CD4-positive, alpha-beta T cell treated with Interleukin-17A for 4 hours (primary cell): ENCODE data around the gene KMO.

Experiments
- DNase-seq: peaks from one replicate; pipeline ENCODE4 v3.0.0-alpha.2; 2020; ENCODE audit warnings: mixed read lengths

The KMO gene

GRCh38 chr1:241596633-241597032 is 64.5 kb downstream of the KMO start:
- no peak for DNase-seq

DNA sequence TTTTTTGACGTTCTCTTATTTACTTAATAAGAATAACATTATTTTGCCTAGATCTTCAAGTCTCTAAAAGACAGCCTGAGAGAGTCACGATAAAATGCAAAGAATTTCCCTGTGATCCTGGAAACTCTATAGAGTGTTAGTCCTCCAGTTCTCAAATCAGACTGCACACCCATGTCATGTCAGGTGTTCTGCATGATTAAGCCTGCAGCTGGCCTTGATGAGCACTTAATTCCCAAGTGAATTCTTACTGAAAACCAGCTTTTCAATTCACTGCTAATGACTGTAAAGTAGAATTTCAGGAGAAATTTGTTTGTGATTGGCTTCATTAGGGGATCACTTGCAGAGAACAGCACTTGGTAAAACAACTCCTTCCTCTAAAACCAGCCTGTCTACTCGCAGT is 66.1 kb downstream of the KMO start:
- no peak for DNase-seq

DNA sequence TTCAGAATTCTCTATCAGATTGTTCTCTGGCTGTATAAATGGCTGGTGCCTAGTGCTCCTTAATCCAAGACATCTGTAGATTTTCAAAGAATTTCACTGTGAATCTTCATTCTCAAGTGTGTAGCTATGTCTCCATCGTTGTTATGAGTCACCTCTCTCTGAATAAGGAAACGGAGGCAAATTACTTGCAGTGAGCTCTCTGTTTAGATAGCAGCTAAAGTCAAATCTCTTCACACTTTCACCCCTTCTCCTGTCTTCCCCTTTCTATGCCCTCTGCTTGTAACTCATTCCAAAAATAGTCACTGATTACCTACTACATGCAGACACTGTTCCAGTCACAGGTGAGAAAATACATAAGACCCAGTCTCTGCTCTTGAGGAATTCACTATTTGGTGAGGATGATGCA is 68.3 kb downstream of the KMO start:
- no peak for DNase-seq

- DNase-seq = no peak
Measured at GRCh38 chr1:241603731-241604245, 71.6 kb downstream of the KMO start.

- no peak for DNase-seq
Measured at GRCh38 chr1:241605146-241605805, 73.1 kb downstream of the KMO start.

GRCh38 chr1:241606544-241606943 is 74.4 kb downstream of the KMO start:
- no peak for DNase-seq

- DNase-seq = no peak
Measured at GRCh38 chr1:241607497-241607896, 75.3 kb downstream of the KMO start.

GRCh38 chr1:241608379-241609033 is 76.3 kb downstream of the KMO start:
- no peak for DNase-seq

DNA sequence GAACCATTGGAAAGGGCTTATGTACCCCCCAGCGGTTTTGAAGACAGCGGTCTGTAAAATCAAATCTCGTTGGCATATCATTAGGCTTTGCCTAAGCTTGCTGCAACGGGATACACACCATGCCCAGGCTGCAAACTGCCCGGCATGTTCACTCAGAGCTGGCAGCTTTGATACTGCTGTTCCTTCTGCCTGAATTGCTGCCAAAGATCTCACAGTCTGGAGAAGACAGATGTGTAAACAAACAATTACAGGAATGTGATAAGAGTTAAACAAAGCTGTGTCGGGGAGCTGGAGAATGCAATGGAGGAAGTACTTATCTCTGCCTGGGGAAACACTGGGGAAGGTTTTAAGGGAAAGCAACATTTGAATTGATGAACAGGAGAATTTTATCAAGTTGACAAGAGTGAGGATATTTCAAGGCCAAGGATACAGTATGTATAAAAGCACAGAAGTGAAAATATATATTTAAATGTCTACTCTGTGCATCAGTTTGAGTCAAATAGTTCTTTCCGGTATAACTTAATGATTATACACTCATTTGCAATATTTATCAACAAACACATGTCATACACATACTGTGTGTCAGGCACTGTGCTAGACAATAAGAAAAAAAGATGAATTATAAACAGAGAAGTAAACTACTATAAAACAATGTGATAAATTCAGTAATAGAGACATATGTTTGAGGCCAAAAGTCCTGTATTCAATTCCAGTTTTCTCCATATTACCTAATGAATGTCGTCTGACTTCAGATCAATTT is 78.1 kb downstream of the KMO start:
- DNase-seq = no peak

DNA sequence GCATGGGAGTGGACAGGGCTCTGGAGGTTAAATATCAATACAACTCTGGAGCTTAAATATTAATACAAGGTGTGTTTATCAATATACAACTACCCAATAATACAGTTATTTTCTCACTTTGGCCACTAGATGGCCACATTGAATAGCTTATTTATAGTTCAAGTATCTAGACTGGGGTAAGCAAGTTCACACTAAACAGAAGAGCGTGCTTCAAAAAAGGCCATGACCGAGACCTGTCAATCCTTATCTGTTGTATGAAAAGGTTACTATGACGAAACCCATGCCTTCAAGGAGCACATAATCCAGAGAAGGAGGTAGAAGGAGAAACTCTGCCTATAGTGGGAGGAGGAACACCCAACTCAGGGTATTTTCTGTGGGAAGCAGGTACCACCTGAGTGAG is 78.9 kb downstream of the KMO start:
- peak; percentile 21 for DNase-seq

DNA sequence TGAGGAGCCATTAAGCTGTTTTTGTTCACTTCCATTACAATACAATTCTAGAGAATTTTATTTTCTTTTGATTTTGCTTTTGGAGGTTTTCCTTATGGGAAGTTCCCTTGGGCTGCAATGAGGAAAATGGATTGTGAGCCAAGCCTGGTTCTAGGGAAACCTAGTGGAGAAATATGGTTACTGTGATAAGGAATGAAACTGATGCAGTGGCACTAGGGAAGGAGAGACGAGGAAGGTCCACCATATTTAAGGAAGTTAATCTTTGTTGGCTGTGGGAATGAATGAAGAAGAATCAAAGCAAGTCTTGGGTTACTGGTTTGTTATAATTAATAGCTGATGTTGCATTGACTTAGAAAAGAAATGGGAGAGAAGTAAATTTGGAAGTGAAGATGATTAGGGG is 79.6 kb downstream of the KMO start:
- no peak for DNase-seq

DNA sequence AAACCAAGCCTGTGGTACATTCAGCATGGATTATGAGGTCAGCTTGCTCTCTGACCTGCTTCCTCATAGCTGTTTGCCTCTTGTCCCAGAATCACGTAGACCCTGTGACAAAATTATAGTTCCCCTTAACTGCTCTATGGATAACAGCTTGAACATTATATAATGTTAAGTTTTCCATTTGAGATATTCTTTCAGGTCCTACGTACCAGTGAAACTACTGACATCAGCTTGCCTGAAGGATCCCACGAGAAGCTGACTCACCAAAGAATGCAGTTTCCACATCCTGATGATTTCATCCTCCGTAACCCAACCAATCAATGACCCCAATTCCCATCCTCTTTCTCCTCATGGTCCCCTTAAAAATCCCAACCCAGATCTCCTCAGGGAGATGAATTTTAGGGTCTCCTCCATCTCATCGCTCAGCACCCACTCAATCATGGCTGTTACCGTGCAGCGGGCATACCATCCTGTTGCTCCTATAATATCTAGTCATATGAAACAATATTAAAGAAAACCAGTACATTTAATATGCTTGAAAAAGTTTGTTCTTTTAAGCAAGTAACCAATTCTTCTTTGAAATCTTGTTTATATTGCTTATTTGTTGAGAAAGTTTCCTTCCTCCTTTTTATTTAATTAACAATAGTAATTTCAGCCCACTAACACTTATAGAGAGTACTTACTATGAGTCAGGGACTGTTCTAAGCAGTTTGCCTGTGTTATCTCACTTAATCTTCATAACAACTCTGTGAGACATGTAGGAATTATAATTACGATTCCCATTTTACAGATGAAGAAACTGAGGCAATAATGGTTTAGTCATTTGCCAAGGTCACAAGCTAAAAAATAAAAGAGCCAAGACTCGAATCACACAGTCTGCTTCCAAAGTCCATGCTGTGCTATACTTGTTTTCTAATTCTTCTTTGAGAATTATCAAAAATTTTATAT is 80.6 kb downstream of the KMO start:
- no peak for DNase-seq

DNA sequence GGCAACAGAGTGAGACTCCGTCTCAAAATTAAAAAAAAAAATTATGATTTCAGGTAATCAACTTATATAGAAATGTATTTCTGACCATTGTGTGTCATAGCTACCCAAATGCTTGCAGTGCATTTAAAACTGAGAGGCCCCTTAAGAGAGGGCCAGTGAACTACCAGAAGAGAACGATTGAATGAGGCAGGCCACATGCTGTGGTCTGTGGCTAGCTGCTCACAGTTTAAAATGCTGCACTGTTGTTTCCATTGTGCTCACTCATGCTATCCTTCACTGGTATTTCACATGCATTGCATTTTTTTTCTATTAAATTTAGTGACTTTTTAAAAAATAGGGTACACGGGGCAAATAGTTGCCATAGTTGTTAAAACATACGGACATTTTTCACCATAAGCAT is 82.0 kb downstream of the KMO start:
- no peak for DNase-seq

GRCh38 chr1:241614572-241614971 is 82.4 kb downstream of the KMO start:
- DNase-seq = no peak

GRCh38 chr1:241615043-241615974 is 83.1 kb downstream of the KMO start:
- no peak for DNase-seq

DNA sequence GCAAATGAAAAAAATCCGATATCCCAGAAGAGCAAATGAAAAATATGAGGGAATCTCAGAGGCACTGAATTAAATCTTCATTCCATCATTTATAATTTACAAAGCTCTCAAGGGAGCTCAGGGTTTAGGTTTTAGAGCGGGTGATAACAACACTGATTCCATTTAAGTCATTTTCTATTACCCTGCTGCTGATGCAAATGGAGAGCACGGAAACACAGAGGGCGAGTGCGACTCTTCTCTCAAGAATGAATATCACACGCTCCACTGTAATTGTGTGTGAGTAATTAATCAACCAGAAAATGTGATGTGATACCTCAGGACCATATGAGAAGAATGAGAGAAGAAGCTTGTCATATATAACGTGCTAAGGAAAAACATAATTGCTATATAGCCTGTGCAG is 85.2 kb downstream of the KMO start:
- no peak for DNase-seq

DNA sequence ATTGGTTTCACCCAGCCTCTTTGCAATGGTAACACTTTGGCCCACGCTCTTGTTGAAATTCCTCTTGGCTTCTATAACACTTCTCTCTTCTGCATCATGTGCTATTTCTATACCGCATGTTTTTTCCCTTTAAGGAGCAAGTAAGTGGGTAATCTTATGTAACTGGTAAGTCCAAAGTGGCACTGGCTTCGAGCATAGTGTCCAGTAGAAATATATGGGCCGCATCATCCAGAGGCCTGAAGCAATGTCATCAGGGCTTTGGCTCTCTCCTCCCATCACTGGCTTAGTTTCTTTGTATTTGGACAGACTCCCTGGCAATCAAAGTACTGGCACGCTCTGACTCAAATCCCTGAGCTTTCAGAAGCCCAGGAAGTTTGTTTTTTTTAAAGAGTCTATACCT is 90.5 kb downstream of the KMO start:
- no peak for DNase-seq

DNA sequence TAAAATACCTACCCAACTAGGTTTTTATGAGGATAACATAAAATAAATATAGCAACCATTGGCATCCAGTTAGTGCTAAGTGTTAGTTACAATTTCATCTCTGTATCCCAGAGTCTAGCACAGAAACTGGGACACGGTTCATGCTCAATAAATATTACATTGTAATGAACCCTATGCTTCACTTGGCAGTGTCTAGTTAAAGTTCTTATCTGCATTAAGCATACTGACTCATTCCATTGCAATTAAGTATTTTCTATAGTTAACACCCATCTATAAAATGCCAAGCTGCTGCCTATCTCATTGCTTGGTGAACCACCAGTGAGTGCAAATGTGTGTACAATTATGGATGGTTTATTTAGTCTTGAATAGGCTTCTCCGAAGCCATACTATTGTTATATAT is 92.8 kb downstream of the KMO start:
- DNase-seq = no peak

GRCh38 chr1:241627453-241628259 is 95.5 kb downstream of the KMO start:
- DNase-seq = peak; percentile 64

GRCh38 chr1:241630005-241630404 is 97.8 kb downstream of the KMO start:
- DNase-seq = no peak

- DNase-seq = no peak
Measured at GRCh38 chr1:241630476-241630875, 98.3 kb downstream of the KMO start.
